H1 (cell line): Measurements from ENCODE around the gene IGLL1. TPM values are rescaled to one million over a fixed set of nuclear protein-coding genes. Genes with fewer than 3 reads are reported as not detected.

ENCODE experiments used
- CTCF ChIA-PET: fragments of 300-600 bp; sonication (Branson Sonifier 250); formaldehyde crosslinking; loops from one replicate; lab custom pipeline; 2021; ENCODE audit not compliant: partially characterized antibody; lab: Charles Lee
- POLR2A ChIA-PET: fragments of 300-600 bp; sonication (Branson Sonifier 250); formaldehyde crosslinking; loops from one replicate; lab custom pipeline; 2021; ENCODE audit warnings: inconsistent platforms; ENCODE audit not compliant: partially characterized antibody; lab: Charles Lee
- DNase-seq, 2 experiments: peaks; one replicate each; pipeline versions ENCODE4 v3.0.0 to v3.0.0-alpha.2; 2010 to 2022; ENCODE audit warnings: low spot score in 2 of 2, low read depth in 1 of 2, mixed read lengths in 1 of 2
- FAIRE-seq: peaks from 2 replicates; lab custom pipeline; 2011; peaks lifted over from hg19 to GRCh38; lab: Jason Lieb, UNC
- H2AFZ ChIP-seq: 2 replicates; pipeline ENCODE4 v1.8.1; 2012; ENCODE audit warnings: low read length, inconsistent platforms
- H2AK5ac ChIP-seq: 2 replicates; pipeline ENCODE4 v1.6.1; 2013; ENCODE audit warnings: low read depth, low read length
- H2BK120ac ChIP-seq: replicated peaks from 2 replicates; pipeline ENCODE3; 2013; ENCODE audit warnings: low read depth, low read length, inconsistent platforms
- H2BK12ac ChIP-seq: 2 replicates; pipeline ENCODE4 v1.6.1; 2013; ENCODE audit warnings: low read depth, low read length
- H2BK15ac ChIP-seq: 2 replicates; pipeline ENCODE4 v1.6.1; 2013; ENCODE audit warnings: low read length
- H2BK20ac ChIP-seq: 2 replicates; pipeline ENCODE4 v1.6.1; 2013; ENCODE audit warnings: low read length
- H2BK5ac ChIP-seq: 2 replicates; pipeline ENCODE4 v1.6.1; 2013; ENCODE audit warnings: low read depth, low read length
- H3K14ac ChIP-seq: 2 replicates; pipeline ENCODE4 v1.6.1; 2013; ENCODE audit warnings: inconsistent platforms; ENCODE audit not compliant: insufficient read length
- H3K18ac ChIP-seq: 2 replicates; pipeline ENCODE4 v1.6.1; 2013; ENCODE audit warnings: low read length; ENCODE audit errors: extremely low read depth
- H3K23ac ChIP-seq: 2 replicates; pipeline ENCODE4 v1.6.1; 2013; ENCODE audit warnings: inconsistent platforms; ENCODE audit not compliant: insufficient read length
- H3K23me2 ChIP-seq: 2 replicates; pipeline ENCODE4 v1.6.1; 2013; ENCODE audit warnings: low read depth, low read length
- H3K27ac ChIP-seq: 2 replicates; pipeline ENCODE4 v1.6.1; 2011; ENCODE audit warnings: low read depth, low read length, inconsistent platforms
- H3K27me3 ChIP-seq, 4 experiments: replicated peaks in 1 of 4; 1 replicate in 1 of 4; 2 replicates in 3 of 4; pipeline versions ENCODE4 v1.6.1 to v1.8.1; 2011 to 2013; ENCODE audit warnings: low read length in 3 of 4, mild to moderate bottlenecking in 3 of 4, inconsistent platforms in 2 of 4, mixed read lengths in 2 of 4, moderate library complexity in 1 of 4; ENCODE audit not compliant: control insufficient read depth in 3 of 4, insufficient read depth in 3 of 4; ENCODE audit errors: extremely low read depth in 1 of 4
- H3K36me3 ChIP-seq, 4 experiments: 2 replicates each; pipeline versions ENCODE4 v1.6.1 to v1.8.1; 2011 to 2013; ENCODE audit warnings: mild to moderate bottlenecking in 4 of 4, low read length in 3 of 4, moderate library complexity in 2 of 4, control low read depth in 1 of 4, inconsistent platforms in 1 of 4; ENCODE audit not compliant: insufficient read depth in 4 of 4, control insufficient read depth in 2 of 4
- H3K4ac ChIP-seq: replicated peaks from 2 replicates; pipeline ENCODE3; 2013; ENCODE audit warnings: low read length, low read depth, mixed read lengths, inconsistent platforms; ENCODE audit not compliant: insufficient read length
- H3K4me1 ChIP-seq, 4 experiments: replicated peaks in 1 of 4; 1 replicate in 1 of 4; 2 replicates in 3 of 4; pipeline versions ENCODE4 v1.6.1 to v1.8.1; 2011 to 2013; ENCODE audit warnings: low read length in 3 of 4, inconsistent platforms in 2 of 4, mixed read lengths in 1 of 4; ENCODE audit not compliant: insufficient read depth in 4 of 4, control insufficient read depth in 3 of 4
- H3K4me2 ChIP-seq, 2 experiments: 2 replicates each; pipeline versions ENCODE4 v1.6.1 to v1.8.1; 2011 to 2013; ENCODE audit warnings: low read depth in 2 of 2, low read length in 2 of 2, control low read depth in 1 of 2, inconsistent platforms in 1 of 2, mild to moderate bottlenecking in 1 of 2; ENCODE audit not compliant: insufficient read depth in 1 of 2
- H3K4me3 ChIP-seq, 4 experiments: fragments of 200-600, 300-600 bp in 1 of 4; sonication (generic), shearing (Covaris generic), sonication (Bioruptor Twin) in 1 of 4; 2 replicates each; pipeline versions ENCODE4 v1.5.1 to v1.8.1; 2011 to 2016; ENCODE audit warnings: low read length in 4 of 4, low read depth in 3 of 4, control low read depth in 2 of 4, inconsistent platforms in 2 of 4, mild to moderate bottlenecking in 2 of 4, mixed read lengths in 1 of 4, moderate library complexity in 1 of 4; ENCODE audit not compliant: insufficient read depth in 2 of 4; ENCODE audit errors: extremely low read depth in 1 of 4
- H3K56ac ChIP-seq: replicated peaks from 2 replicates; pipeline ENCODE3; 2013; ENCODE audit warnings: low read depth, mild to moderate bottlenecking, mixed read lengths, low read length, inconsistent platforms; ENCODE audit not compliant: insufficient read length
- H3K79me1 ChIP-seq: 2 replicates; pipeline ENCODE4 v1.6.1; 2013; ENCODE audit warnings: low read depth, low read length, control low read depth
- H3K79me2 ChIP-seq, 2 experiments: 2 replicates each; pipeline versions ENCODE4 v1.6.1 to v1.8.1; 2012 to 2013; ENCODE audit warnings: low read length in 2 of 2, mild to moderate bottlenecking in 2 of 2, inconsistent platforms in 1 of 2; ENCODE audit not compliant: insufficient read depth in 2 of 2, control insufficient read depth in 1 of 2
- H3K9ac ChIP-seq, 4 experiments: replicated peaks in 1 of 4; 1 replicate in 1 of 4; 2 replicates in 3 of 4; pipeline versions ENCODE4 v1.6.1 to v1.8.1; 2011 to 2013; ENCODE audit warnings: low read depth in 3 of 4, low read length in 3 of 4, control low read depth in 2 of 4, mild to moderate bottlenecking in 2 of 4, moderate library complexity in 2 of 4, inconsistent platforms in 1 of 4; ENCODE audit errors: extremely low read depth in 1 of 4
- H3K9me3 ChIP-seq, 2 experiments: 2 replicates each; pipeline versions ENCODE4 v1.6.1 to v1.8.1; 2012 to 2013; ENCODE audit warnings: mild to moderate bottlenecking in 2 of 2, moderate library complexity in 2 of 2, control low read depth in 1 of 2, inconsistent platforms in 1 of 2, low read depth in 1 of 2, low read length in 1 of 2, mixed read lengths in 1 of 2; ENCODE audit not compliant: insufficient read depth in 2 of 2
- H4K20me1 ChIP-seq, 2 experiments: replicated peaks in 1 of 2; 2 replicates each; pipeline versions ENCODE3 to v1.8.1; 2011 to 2013; ENCODE audit warnings: inconsistent platforms in 2 of 2, low read length in 2 of 2, mild to moderate bottlenecking in 1 of 2; ENCODE audit not compliant: insufficient read depth in 2 of 2, control insufficient read depth in 1 of 2
- H4K5ac ChIP-seq: 2 replicates; pipeline ENCODE4 v1.6.1; 2013; ENCODE audit warnings: low read length, low read depth, mixed read lengths, inconsistent platforms; ENCODE audit not compliant: insufficient read length
- H4K8ac ChIP-seq: 2 replicates; pipeline ENCODE4 v1.8.0; 2013; ENCODE audit warnings: mild to moderate bottlenecking, moderate library complexity, low read length, inconsistent platforms; ENCODE audit not compliant: insufficient read depth; ENCODE audit errors: extremely low read depth
- H4K91ac ChIP-seq: replicated peaks from 2 replicates; pipeline ENCODE3; 2013; ENCODE audit warnings: low read length, mixed read lengths, inconsistent platforms; ENCODE audit not compliant: insufficient read length
- EP300 ChIP-seq, 2 experiments: IDR thresholded peaks; 1 replicate in 1 of 2; 2 replicates in 1 of 2; pipeline ENCODE4 v1.6.1; 2011 to 2012; ENCODE audit warnings: low read depth in 2 of 2, low read length in 2 of 2, mild to moderate bottlenecking in 2 of 2, borderline replicate concordance in 1 of 2, inconsistent platforms in 1 of 2, moderate library complexity in 1 of 2
- JUND ChIP-seq: IDR thresholded peaks from 2 replicates; pipeline ENCODE4 v1.6.1; 2011; ENCODE audit warnings: mild to moderate bottlenecking, improper control_type of control experiment, low read length
- PHF8 ChIP-seq: fragments of 200-600 bp; sonication (generic); conservative IDR thresholded peaks from 2 replicates; pipeline ENCODE4 v1.7.1; 2012; ENCODE audit warnings: low read depth, mild to moderate bottlenecking, inconsistent platforms, low read length, moderate library complexity
- POLR2AphosphoS5 ChIP-seq: IDR thresholded peaks from 2 replicates; pipeline ENCODE4 v1.6.1; 2011; ENCODE audit warnings: low read depth, low read length
- SUZ12 ChIP-seq: fragments of 200-600 bp; sonication (generic); IDR thresholded peaks from 2 replicates; pipeline ENCODE4 v1.6.1; 2012; ENCODE audit warnings: mild to moderate bottlenecking, inconsistent platforms, low read length, moderate library complexity, mixed read lengths
- YY1 ChIP-seq: IDR thresholded peaks from 2 replicates; pipeline ENCODE4 v1.6.1; 2011; ENCODE audit warnings: low read depth, mild to moderate bottlenecking, low read length
- WGBS, 2 experiments: shearing (Covaris generic) in 1 of 2; methylation state at CpG; one replicate each; pipeline versions ENCODE4 v1.1.6 to v1.1.7; 2013 to 2015; ENCODE audit warnings: low lambda C conversion rate in 2 of 2, mixed read lengths in 2 of 2, inconsistent platforms in 1 of 2, low coverage in 1 of 2, missing lambda C conversion rate in 1 of 2; ENCODE audit not compliant: insufficient replicate concordance in 2 of 2, insufficient coverage in 1 of 2, insufficient read length in 1 of 2; ENCODE audit errors: extremely low coverage in 1 of 2, missing lambda C conversion rate in 1 of 2; 5-methylcytosine and 5-hydroxymethylcytosine counted together
- polyA plus RNA-seq, 7 experiments: library from polyadenylated mRNA; depleted of rRNA in 3 of 7; stranded (reverse) in 5 of 7; unstranded in 2 of 7; fragments of >200 nt in 5 of 7; fragments of 200-250 nt in 2 of 7; gene quantifications; 1 replicate in 5 of 7; 2 replicates in 1 of 7; 4 replicates in 1 of 7; pipeline versions ENCODE4 v1.2.1 to v1.2.3, GENCODE V29; 2011 to 2013; ENCODE audit warnings: missing spikeins in 2 of 7, mixed read lengths in 2 of 7
- total RNA-seq: library from RNA; stranded (reverse); fragmentation: NEBNext Ultra II Directional; extraction: Animal tissue kit (Norgen Biotek cat#: 25700); gene quantifications from 2 replicates; pipeline ENCODE4 v1.2.1, GENCODE V29; 2021
- TF ChIP-seq, protein P1 (sequence below): IDR thresholded peaks from 2 replicates; pipeline ENCODE4 v1.6.1; 2011; ENCODE audit warnings: low read depth, mild to moderate bottlenecking, low read length; ENCODE audit not compliant: insufficient read depth
- TF ChIP-seq, protein P2 (sequence below): IDR thresholded peaks from 2 replicates; pipeline ENCODE4 v1.6.1; 2012; ENCODE audit warnings: inconsistent platforms

Gene IGLL1
- total and polyA plus RNA-seq, 2 of the 8 experiments (the other 6 are each of a cell fraction or from before 2014, with no cell fraction given), result not detected

DNA sequence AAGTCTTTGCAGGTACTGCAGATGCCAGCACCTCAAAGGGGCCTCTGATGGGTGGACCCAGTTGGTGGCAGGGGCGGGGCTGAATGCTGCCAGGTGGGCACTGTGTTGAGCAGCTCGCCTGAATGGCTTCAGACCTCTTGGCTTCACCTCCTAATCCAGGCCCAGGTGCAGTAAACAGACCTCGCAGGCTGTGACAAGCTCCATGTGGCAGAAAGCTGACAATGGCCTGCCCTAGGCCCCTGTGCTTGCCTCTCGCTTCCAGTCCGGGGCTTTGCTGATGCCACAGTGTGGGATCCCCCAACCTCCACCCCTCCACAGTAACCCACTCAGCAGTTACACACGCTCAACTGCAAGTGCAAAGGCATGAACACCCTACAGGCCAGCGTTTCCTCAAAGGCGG lies 9.4 kb downstream of the IGLL1 start:
- H3K79me1 ChIP-seq, result no peaks in the 10 kb centered on the region
- no peak overlapping the region for H4K5ac ChIP-seq
- no peak overlapping the region for H3K56ac ChIP-seq
- FAIRE-seq (no peak), DNase-seq (no peak)
- no peak overlapping the region for H2BK12ac ChIP-seq
- H3K27me3 ChIP-seq, result peaks cover 4 to 34% (median 21%) of the 10 kb centered on the region in 4 experiments
- no peak overlapping the region for H3K4me2 ChIP-seq
- H3K4me3 ChIP-seq, result no peak overlapping the region
- H2BK5ac ChIP-seq, result no peak overlapping the region
- peaks cover 0 to 11% (median 6%) of the 10 kb centered on the region in 4 experiments; a peak in 6 of 7 replicates for H3K4me1 ChIP-seq
- no peaks in the 10 kb centered on the region for H3K79me2 ChIP-seq
- H2BK120ac ChIP-seq, result no peak overlapping the region
- TF ChIP-seq, protein P1, sequence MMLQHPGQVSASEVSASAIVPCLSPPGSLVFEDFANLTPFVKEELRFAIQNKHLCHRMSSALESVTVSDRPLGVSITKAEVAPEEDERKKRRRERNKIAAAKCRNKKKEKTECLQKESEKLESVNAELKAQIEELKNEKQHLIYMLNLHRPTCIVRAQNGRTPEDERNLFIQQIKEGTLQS, result no peak
- no peak for TF ChIP-seq PHF8
- no peak for TF ChIP-seq JUND
- TF ChIP-seq, protein P2, sequence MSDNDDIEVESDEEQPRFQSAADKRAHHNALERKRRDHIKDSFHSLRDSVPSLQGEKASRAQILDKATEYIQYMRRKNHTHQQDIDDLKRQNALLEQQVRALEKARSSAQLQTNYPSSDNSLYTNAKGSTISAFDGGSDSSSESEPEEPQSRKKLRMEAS, result no peak
- no peak for TF ChIP-seq POLR2AphosphoS5
- no peak for TF ChIP-seq SUZ12
- TF ChIP-seq EP300 (IDR thresholded peaks at IDR 0.05; ENCODE audit: borderline replicate concordance in 1 of 2, low read depth in 2 of 2, low read length in 2 of 2), result no peak
- TF ChIP-seq YY1, result no peak
- no peak overlapping the region for H3K18ac ChIP-seq
- no peak overlapping the region for H4K91ac ChIP-seq
- no peak overlapping the region for H2AK5ac ChIP-seq
- no peak overlapping the region for H3K14ac ChIP-seq
- H2BK15ac ChIP-seq, result no peak overlapping the region
- peaks cover 0 to 3% of the 10 kb centered on the region in 2 experiments for H4K20me1 ChIP-seq
- H2BK20ac ChIP-seq, result no peak overlapping the region
- CTCF ChIA-PET, result interaction anchor here (0.7 to 1.0 kb wide), 3 partner anchors 11 to 25 kb away, joined by 3 to 4 read pairs (median 3); no protein-coding TSS in a partner anchor
- H2AFZ ChIP-seq, result no peak overlapping the region
- H3K23me2 ChIP-seq, result peaks cover 7% of the 10 kb centered on the region; the same call in 1 of the 2 replicates
- no peak overlapping the region for H4K8ac ChIP-seq
- no peaks in the 10 kb centered on the region for H3K36me3 ChIP-seq
- POLR2A ChIA-PET, result no interaction called here
- H3K23ac ChIP-seq, result no peak overlapping the region
- no peak overlapping the region for H3K4ac ChIP-seq
- H3K9me3 ChIP-seq, result no peaks in the 10 kb centered on the region
- WGBS, 2 experiments, result 85% methylated on average over 6 of the region's 8 CpGs; no CpG with 5 or more reads in 1 of the 2 experiments
- H3K27ac ChIP-seq, result no peak overlapping the region
- H3K9ac ChIP-seq, result no peak overlapping the region
